Neural cell (in vitro differentiated cells): ENCODE data around the gene AOC2. TPM values are rescaled to one million over a fixed set of nuclear protein-coding genes. Genes with fewer than 3 reads are reported as not detected.

Experiments
- H2AFZ ChIP-seq: fragments of 200-600, 300-800 bp; sonication (generic), shearing (Covaris generic); 2 replicates; pipeline ENCODE4 v1.6.0; 2014; ENCODE audit warnings: low read depth, mild to moderate bottlenecking, antibody characterized with exemption, low read length, moderate library complexity
- H3F3A ChIP-seq: fragments of 200-600 bp; shearing (Covaris generic); 2 replicates; pipeline ENCODE4 v1.6.1; 2016; ENCODE audit warnings: mild to moderate bottlenecking, moderate library complexity, mixed read lengths, antibody characterized with exemption, low read length; ENCODE audit not compliant: insufficient read depth, poor library complexity, severe bottlenecking
- H3K27ac ChIP-seq: fragments of 200-600, 300-800 bp; sonication (generic), shearing (Covaris generic); 2 replicates; pipeline ENCODE4 v1.5.1; 2014; ENCODE audit warnings: mild to moderate bottlenecking, low read length, moderate library complexity
- H3K27me3 ChIP-seq: fragments of 300-800, 200-600 bp; sonication (generic), shearing (Covaris generic); 2 replicates; pipeline ENCODE4 v1.6.0; 2014; ENCODE audit warnings: mild to moderate bottlenecking, low read depth, low read length, moderate library complexity; ENCODE audit not compliant: insufficient read depth
- H3K36me3 ChIP-seq: fragments of 300-800, 200-600 bp; sonication (generic), shearing (Covaris generic); 2 replicates; pipeline ENCODE4 v1.5.1; 2014; ENCODE audit warnings: mild to moderate bottlenecking, antibody characterized with exemption, low read length, moderate library complexity; ENCODE audit not compliant: insufficient read depth
- H3K4me2 ChIP-seq: fragments of 300-800, 200-600 bp; sonication (generic), shearing (Covaris generic); 2 replicates; pipeline ENCODE4 v1.6.0; 2014; ENCODE audit warnings: mild to moderate bottlenecking, low read length
- H3K4me3 ChIP-seq: fragments of 300-800, 200-600 bp; sonication (generic), shearing (Covaris generic); 2 replicates; pipeline ENCODE4 v1.5.1; 2014; ENCODE audit warnings: mild to moderate bottlenecking, low read length, moderate library complexity
- H3K79me2 ChIP-seq: fragments of 200-600 bp; shearing (Covaris generic); replicated peaks from 2 replicates; pipeline ENCODE4 v1.6.0; 2014; ENCODE audit warnings: mild to moderate bottlenecking, low read length, moderate library complexity; ENCODE audit not compliant: insufficient read depth
- H3K9ac ChIP-seq: fragments of 300-800, 200-600 bp; sonication (generic), shearing (Covaris generic); 2 replicates; pipeline ENCODE4 v1.6.1; 2016; ENCODE audit warnings: mild to moderate bottlenecking, low read length, mixed read lengths
- H3K9me2 ChIP-seq: fragments of 200-600 bp; shearing (Covaris generic); 2 replicates; pipeline ENCODE4 v1.6.1; 2016; ENCODE audit warnings: mild to moderate bottlenecking, low read length, mixed read lengths; ENCODE audit not compliant: insufficient read depth
- H3K9me3 ChIP-seq: fragments of 200-600, 300-800 bp; sonication (generic), shearing (Covaris generic); 2 replicates; pipeline ENCODE4 v1.6.1; 2016; ENCODE audit warnings: mild to moderate bottlenecking, mixed run types, low read length, moderate library complexity, mixed read lengths
- H4K20me1 ChIP-seq: fragments of 200-600 bp; shearing (Covaris generic); 2 replicates; pipeline ENCODE4 v1.6.1; 2016; ENCODE audit warnings: mild to moderate bottlenecking, mixed run types; ENCODE audit not compliant: insufficient read depth
- CTCF ChIP-seq: fragments of 450-650 bp; IDR thresholded peaks from 2 replicates; pipeline ENCODE4 v1.5.1; 2014; ENCODE audit warnings: antibody characterized with exemption, mild to moderate bottlenecking, moderate library complexity; ENCODE audit not compliant: poor library complexity, severe bottlenecking
- EP300 ChIP-seq: fragments of 450-650 bp; conservative IDR thresholded peaks from 2 replicates; pipeline ENCODE4 v1.6.1; 2014; ENCODE audit warnings: antibody characterized with exemption, mild to moderate bottlenecking, moderate library complexity; ENCODE audit not compliant: poor library complexity, severe bottlenecking
- EZH2 ChIP-seq: fragments of 200-600, 300-800 bp; shearing (Covaris generic), sonication (generic); IDR thresholded peaks from 2 replicates; pipeline ENCODE4 v1.6.1; 2014; ENCODE audit warnings: antibody characterized with exemption, low read length, borderline replicate concordance, mild to moderate bottlenecking; ENCODE audit not compliant: insufficient read depth, poor library complexity, severe bottlenecking
- MXI1 ChIP-seq: fragments of 450-650 bp; conservative IDR thresholded peaks from 2 replicates; pipeline ENCODE4 v1.6.1; 2014; ENCODE audit warnings: antibody characterized with exemption, mild to moderate bottlenecking; ENCODE audit not compliant: poor library complexity, severe bottlenecking
- POLR2AphosphoS5 ChIP-seq: IDR thresholded peaks from 2 replicates; pipeline ENCODE4 v1.6.1; 2012
- RAD21 ChIP-seq: fragments of 450-650 bp; conservative IDR thresholded peaks from 2 replicates; pipeline ENCODE4 v1.6.1; 2014; ENCODE audit warnings: antibody characterized with exemption, mild to moderate bottlenecking, moderate library complexity
- REST ChIP-seq: IDR thresholded peaks from 2 replicates; pipeline ENCODE4 v1.6.1; 2012; ENCODE audit warnings: borderline replicate concordance
- SMC3 ChIP-seq: fragments of 450-650 bp; conservative IDR thresholded peaks from 2 replicates; pipeline ENCODE4 v1.6.1; 2014; ENCODE audit warnings: antibody characterized with exemption, mild to moderate bottlenecking, moderate library complexity; ENCODE audit not compliant: poor library complexity
- TAF1 ChIP-seq: IDR thresholded peaks from 2 replicates; pipeline ENCODE4 v1.6.1; 2012; ENCODE audit warnings: low read depth
- polyA plus RNA-seq: library from polyadenylated mRNA; depleted of rRNA; stranded (reverse); fragments of >200 nt; gene quantifications from 2 replicates; pipeline ENCODE4 v1.2.3, GENCODE V29; 2014

The AOC2 gene
- polyA plus RNA-seq, 1 donor from 2014 or later, result 2.8 TPM

- Histone ChIP-seq H3K4me2 (no peak overlapping the region), H3K27me3 (no peaks in the 10 kb centered on the region), H4K20me1 (no peaks in the 10 kb centered on the region), H3K27ac (no peak overlapping the region), H3K9me2 (no peaks in the 10 kb centered on the region), H3K36me3 (no peaks in the 10 kb centered on the region), H3K79me2 (no peaks in the 10 kb centered on the region), H3K4me3 (no peak overlapping the region), H3K9ac (no peak overlapping the region), H2AFZ (no peak overlapping the region), H3F3A (no peaks in the 10 kb centered on the region), H3K9me3 (no peaks in the 10 kb centered on the region)
- TF ChIP-seq RAD21 (no peak), EZH2 (no peak), REST (no peak), SMC3 (no peak), EP300 (no peak), POLR2AphosphoS5 (no peak), TAF1 (no peak), CTCF (no peak), MXI1 (no peak)
Observed at GRCh38 chr17:42814633-42815399, 29.6 kb upstream of the AOC2 start.

GRCh38 chr17:42817866-42818265, 26.5 kb upstream of the AOC2 start:
- Histone ChIP-seq H3K27me3 (no peaks in the 10 kb centered on the region), H3K36me3 (no peaks in the 10 kb centered on the region), H3F3A (no peaks in the 10 kb centered on the region), H3K9me2 (no peaks in the 10 kb centered on the region), H3K79me2 (peaks cover 3% of the 10 kb centered on the region), H4K20me1 (no peaks in the 10 kb centered on the region), H3K27ac (no peak overlapping the region), H3K9ac (no peak overlapping the region), H3K4me2 (no peak overlapping the region), H2AFZ (no peak overlapping the region), H3K4me3 (no peak overlapping the region), H3K9me3 (no peaks in the 10 kb centered on the region)
- TF ChIP-seq REST, result no peak
- TF ChIP-seq EP300, result no peak
- no peak for TF ChIP-seq TAF1
- no peak for TF ChIP-seq SMC3
- no peak for TF ChIP-seq CTCF
- TF ChIP-seq MXI1, result no peak
- TF ChIP-seq POLR2AphosphoS5, result no peak
- no peak for TF ChIP-seq RAD21
- no peak for TF ChIP-seq EZH2
